ENCODE data around the gene PCID2.

Gene PCID2

DNA sequence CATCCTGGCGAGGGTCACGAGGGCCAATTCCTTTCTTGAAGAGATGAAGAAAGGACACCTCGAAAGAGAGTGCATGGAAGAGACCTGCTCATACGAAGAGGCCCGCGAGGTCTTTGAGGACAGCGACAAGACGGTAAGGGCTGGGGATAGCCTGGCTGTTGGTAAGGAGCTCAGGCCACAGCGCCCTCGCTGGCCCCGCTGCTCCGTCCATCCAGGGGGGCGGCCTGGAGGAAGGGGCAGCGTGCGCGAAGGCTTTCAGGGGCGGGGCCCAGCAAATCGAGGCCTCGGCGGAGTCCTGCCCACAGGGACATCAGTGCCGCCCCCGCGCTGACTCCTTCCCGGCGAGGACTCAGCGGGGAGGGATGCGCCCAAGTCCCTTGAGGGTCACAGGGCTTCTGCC lies 79.0 kb downstream of the PCID2 start:
- H3K27me3 Mint-ChIP-seq: peaks cover 38% of the 10 kb centered on the region
- H3K36me3 Mint-ChIP-seq (ENCODE audit: low read depth): no peaks in the 10 kb centered on the region

More for the DNA sequence above, 79.0 kb downstream of the PCID2 start:
- no peaks in the 10 kb centered on the region for H3K9me3 Mint-ChIP-seq
- H3K27ac Mint-ChIP-seq: no peak overlapping the region
- H3K4me1 Mint-ChIP-seq (ENCODE audit: low read depth): no peaks in the 10 kb centered on the region
- H3K4me3 Mint-ChIP-seq: no peak overlapping the region

All from stimulated activated naive CD8-positive, alpha-beta T cell treated with anti-CD3 and anti-CD28 coated beads, Interleukin-15, Interleukin-2, amounts not matched to agents 100 ng/mL and 50 ng/mL, for 24 hours (primary cell).